ENCODE measurements around the gene PRKCE. TPM values are rescaled to one million over a fixed set of nuclear protein-coding genes. Genes with fewer than 3 reads are reported as not detected.

The PRKCE gene
- polyA plus RNA-seq, 1 of the 3 experiments (the other 2 are of a cell fraction) = 16.3 TPM

- peaks cover 28% of the 10 kb centered on the region; the same call in 1 of the 2 replicates for H3K27me3 ChIP-seq (ENCODE audit: insufficient read depth)
- no peak overlapping the region for H3K27ac ChIP-seq (ENCODE audit: low read depth in 2 of 2, low read length in 1 of 2)
- H3F3A ChIP-seq (replicated peaks; ENCODE audit: insufficient read depth) = no peaks in the 10 kb centered on the region
- H3K36me3 ChIP-seq (replicated peaks in 1 of 2; ENCODE audit: control insufficient read depth in 1 of 2, insufficient read depth in 2 of 2, low read length in 1 of 2) = no peaks in the 10 kb centered on the region
- POLR2A ChIA-PET = no interaction called here
- no peak overlapping the region for H2AFZ ChIP-seq (ENCODE audit: low read depth)
- no peak for TF ChIP-seq USF1 (IDR thresholded peaks at IDR 0.05; ENCODE audit: borderline replicate concordance, low read depth)
- no peak for TF ChIP-seq CTCF (IDR thresholded peaks at IDR 0.05)
- no peak for TF ChIP-seq SIN3A (IDR thresholded peaks at IDR 0.05; ENCODE audit: borderline replicate concordance, low read depth, low read length)
- TF ChIP-seq FOSL2 (IDR thresholded peaks at IDR 0.05; ENCODE audit: borderline replicate concordance, low read depth) = no peak
- no peak for TF ChIP-seq MAX (IDR thresholded peaks at IDR 0.05; ENCODE audit: low read depth)
- no peak for TF ChIP-seq TAF1 (IDR thresholded peaks at IDR 0.05; ENCODE audit: borderline replicate concordance, low read depth, low read length)
- TF ChIP-seq USF2 (IDR thresholded peaks at IDR 0.05; ENCODE audit: borderline replicate concordance, low read depth, low read length) = no peak
- TF ChIP-seq CHD2 (IDR thresholded peaks at IDR 0.05; ENCODE audit: low read length, partially characterized antibody) = no peak
- no peak for TF ChIP-seq GATA2 (CRISPR knock-in tag; IDR thresholded peaks at IDR 0.05)
- DNase-seq = no peak
- no peaks in the 10 kb centered on the region for H3K79me2 ChIP-seq (ENCODE audit: insufficient read depth)
- no peak overlapping the region for H3K4me3 ChIP-seq (ENCODE audit: low read depth in 2 of 2, low read length in 1 of 2)
- CTCF ChIA-PET = interaction anchor here (0.9 to 3.1 kb wide), 4 partner anchors 10 to 185 kb away, joined by 3 to 9 read pairs (median 3); no protein-coding TSS in a partner anchor
- H3K9ac ChIP-seq = no peak overlapping the region
- 92% methylated on average over 1 of the region's 1 CpG for WGBS (ENCODE audit: low lambda C conversion rate)
- H3K4me2 ChIP-seq = no peak overlapping the region
- H4K20me1 ChIP-seq (ENCODE audit: insufficient read depth) = no peaks in the 10 kb centered on the region
- no peaks in the 10 kb centered on the region for H3K9me2 ChIP-seq
- no peaks in the 10 kb centered on the region for H3K4me1 ChIP-seq (ENCODE audit: control insufficient read depth in 1 of 2, insufficient read depth in 2 of 2, low read depth in 1 of 2, low read length in 1 of 2)
- no peaks in the 10 kb centered on the region for H3K9me3 ChIP-seq
Observed at GRCh38 chr2:45627911-45628310, 23.6 kb upstream of the PRKCE start.

GRCh38 chr2:45629971-45630370 is 21.5 kb upstream of the PRKCE start:
- CTCF ChIA-PET = interaction anchor here (3.1 kb wide), 1 partner anchor 13 kb away, joined by 9 read pairs; no protein-coding TSS in a partner anchor
- TF ChIP-seq TEAD4 (IDR thresholded peaks at IDR 0.05; ENCODE audit: borderline replicate concordance, insufficient read depth) (no peak), MEF2A (IDR thresholded peaks at IDR 0.05; ENCODE audit: borderline replicate concordance, low read depth) (no peak), POLR2AphosphoS5 (IDR thresholded peaks at IDR 0.05; ENCODE audit: low read depth, low read length) (no peak), CHD2 (IDR thresholded peaks at IDR 0.05; ENCODE audit: low read length, partially characterized antibody) (no peak), EZH2phosphoT487 (IDR thresholded peaks at IDR 0.05; ENCODE audit: borderline replicate concordance, low read depth) (no peak), IRF3 (IDR thresholded peaks at IDR 0.05; ENCODE audit: low read depth, low read length) (no peak), ELF1 (IDR thresholded peaks at IDR 0.05) (no peak), FOSL2 (IDR thresholded peaks at IDR 0.05; ENCODE audit: borderline replicate concordance, low read depth) (no peak), USF1 (IDR thresholded peaks at IDR 0.05; ENCODE audit: borderline replicate concordance, low read depth) (no peak), JUND (IDR thresholded peaks at IDR 0.05) (no peak), NRF1 (IDR thresholded peaks at IDR 0.05; ENCODE audit: low read depth, low read length) (no peak), NFIC (IDR thresholded peaks at IDR 0.05; ENCODE audit: borderline replicate concordance) (no peak), YY1 (IDR thresholded peaks at IDR 0.05; ENCODE audit: low read depth) (no peak), MXI1 (IDR thresholded peaks at IDR 0.05; ENCODE audit: low read depth, low read length) (no peak), SIN3A (IDR thresholded peaks at IDR 0.05; ENCODE audit: borderline replicate concordance, low read depth, low read length) (no peak), GATA2 (CRISPR knock-in tag; IDR thresholded peaks at IDR 0.05) (no peak), SMC3 (IDR thresholded peaks at IDR 0.05; ENCODE audit: low read depth, low read length) (no peak), RXRA (IDR thresholded peaks at IDR 0.05; ENCODE audit: borderline replicate concordance, low read depth) (no peak), FOXJ3 (CRISPR knock-in tag; IDR thresholded peaks at IDR 0.05) (no peak)
- peaks cover 27% of the 10 kb centered on the region; the same call in 1 of the 2 replicates for H3K27me3 ChIP-seq (ENCODE audit: insufficient read depth)

More at GRCh38 chr2:45629971-45630370, 21.5 kb upstream of the PRKCE start:
- Histone ChIP-seq H3K36me3 (replicated peaks in 1 of 2; ENCODE audit: control insufficient read depth in 1 of 2, insufficient read depth in 2 of 2, low read length in 1 of 2) (no peaks in the 10 kb centered on the region), H2AFZ (ENCODE audit: low read depth) (no peak overlapping the region), H4K20me1 (ENCODE audit: insufficient read depth) (no peaks in the 10 kb centered on the region), H3K9ac (no peak overlapping the region), H3K9me2 (no peaks in the 10 kb centered on the region), H3K27ac (ENCODE audit: low read depth in 2 of 2, low read length in 1 of 2) (no peak overlapping the region), H3K4me3 (ENCODE audit: low read depth in 2 of 2, low read length in 1 of 2) (no peak overlapping the region), H3K9me3 (no peaks in the 10 kb centered on the region), H3F3A (replicated peaks; ENCODE audit: insufficient read depth) (no peaks in the 10 kb centered on the region), H3K79me2 (ENCODE audit: insufficient read depth) (no peaks in the 10 kb centered on the region), H3K4me1 (ENCODE audit: control insufficient read depth in 1 of 2, insufficient read depth in 2 of 2, low read depth in 1 of 2, low read length in 1 of 2) (no peaks in the 10 kb centered on the region), H3K4me2 (no peak overlapping the region)
- WGBS (ENCODE audit: low lambda C conversion rate) = 80% methylated on average over 1 of the region's 1 CpG
- DNase-seq = no peak
- POLR2A ChIA-PET = no interaction called here

Data from SK-N-SH (cell line).